ENCODE results near the gene APOH. TPM values are rescaled to one million over a fixed set of nuclear protein-coding genes. Genes with fewer than 3 reads are reported as not detected.

APOH gene
- total RNA-seq, 2 donors from 2014 or later, result 0.32 to 0.34 TPM

DNA sequence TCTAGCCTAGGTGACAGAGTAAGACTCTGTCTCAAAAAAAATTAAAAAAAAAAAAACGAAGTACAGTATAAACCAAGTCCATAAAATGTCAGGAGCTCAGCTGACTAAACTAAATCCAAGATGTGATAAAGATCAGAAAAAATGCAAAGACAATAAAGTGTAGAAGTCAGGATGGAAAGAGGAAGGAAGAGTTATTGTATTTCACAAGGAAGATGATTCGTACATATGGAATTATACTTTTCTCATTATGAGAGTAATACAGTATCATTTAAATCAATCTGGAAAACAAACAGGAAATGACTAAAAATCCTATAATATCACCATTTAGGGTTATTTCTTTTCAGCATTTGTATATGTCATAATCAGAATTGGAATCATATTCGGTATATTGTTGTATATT, 11.4 kb upstream of the APOH start:
- intact Hi-C loops (cut with DNase I), result no loop called here
- DNase-seq, result no peak
- ATAC-seq, result no peak

DNA sequence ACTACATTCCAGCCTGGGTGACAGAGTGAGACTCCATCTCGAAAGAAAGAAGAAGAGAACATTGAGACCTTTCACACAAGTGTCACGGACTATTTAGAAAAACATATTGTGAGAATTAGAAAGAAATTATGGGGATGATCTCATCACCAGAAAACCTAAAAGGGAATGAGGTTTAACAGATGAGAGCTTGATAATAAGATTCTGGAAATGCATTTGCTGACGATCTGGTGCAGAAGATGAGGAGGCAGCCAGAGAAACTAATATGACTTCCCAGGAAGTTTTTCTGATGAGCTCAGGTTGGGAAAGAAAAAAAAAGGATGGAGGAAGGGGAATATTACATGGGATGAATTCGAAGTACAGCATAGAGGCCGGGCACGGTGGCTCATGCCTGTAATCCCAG, 10.8 kb upstream of the APOH start:
- ATAC-seq, result no peak
- intact Hi-C loops (cut with DNase I), result no loop called here

DNA sequence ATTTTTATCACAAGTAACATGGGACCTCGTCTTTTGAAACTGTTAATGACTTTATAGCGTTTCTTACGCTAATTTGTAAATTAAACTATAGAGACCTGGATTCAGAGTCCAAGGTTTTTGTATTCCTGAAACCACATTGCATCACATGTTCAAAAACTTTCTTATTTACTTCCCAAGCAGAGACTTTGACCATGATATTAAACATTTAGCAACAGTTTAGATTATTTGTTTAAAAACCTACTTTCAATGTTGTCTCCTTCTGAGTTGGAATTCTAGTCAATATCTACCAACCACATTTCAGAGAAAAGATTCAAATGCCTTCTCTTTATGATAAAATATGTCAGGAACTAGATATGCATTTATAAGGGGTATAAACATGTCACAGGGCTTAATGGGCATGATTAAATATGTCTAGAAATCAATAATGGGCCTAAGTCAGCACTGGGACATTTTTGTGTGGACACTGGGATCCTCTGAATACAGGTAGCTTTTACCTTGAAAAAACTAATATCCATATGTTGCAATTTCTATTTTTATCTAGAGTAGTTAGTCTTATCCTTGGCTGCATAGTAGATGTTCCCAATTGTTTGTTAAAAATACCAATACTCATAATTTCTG, 6.3 kb upstream of the APOH start:
- ATAC-seq (no peak), DNase-seq (no peak)
- intact Hi-C loops (cut with DNase I), result no loop called here

More for the DNA sequence above, 10.8 kb upstream of the APOH start:
- DNase-seq, result no peak

GRCh38 chr17:66234611-66235010, 5.4 kb upstream of the APOH start:
- ATAC-seq, result no peak
- intact Hi-C loops (cut with DNase I), result no loop called here
- no peak for DNase-seq

DNA sequence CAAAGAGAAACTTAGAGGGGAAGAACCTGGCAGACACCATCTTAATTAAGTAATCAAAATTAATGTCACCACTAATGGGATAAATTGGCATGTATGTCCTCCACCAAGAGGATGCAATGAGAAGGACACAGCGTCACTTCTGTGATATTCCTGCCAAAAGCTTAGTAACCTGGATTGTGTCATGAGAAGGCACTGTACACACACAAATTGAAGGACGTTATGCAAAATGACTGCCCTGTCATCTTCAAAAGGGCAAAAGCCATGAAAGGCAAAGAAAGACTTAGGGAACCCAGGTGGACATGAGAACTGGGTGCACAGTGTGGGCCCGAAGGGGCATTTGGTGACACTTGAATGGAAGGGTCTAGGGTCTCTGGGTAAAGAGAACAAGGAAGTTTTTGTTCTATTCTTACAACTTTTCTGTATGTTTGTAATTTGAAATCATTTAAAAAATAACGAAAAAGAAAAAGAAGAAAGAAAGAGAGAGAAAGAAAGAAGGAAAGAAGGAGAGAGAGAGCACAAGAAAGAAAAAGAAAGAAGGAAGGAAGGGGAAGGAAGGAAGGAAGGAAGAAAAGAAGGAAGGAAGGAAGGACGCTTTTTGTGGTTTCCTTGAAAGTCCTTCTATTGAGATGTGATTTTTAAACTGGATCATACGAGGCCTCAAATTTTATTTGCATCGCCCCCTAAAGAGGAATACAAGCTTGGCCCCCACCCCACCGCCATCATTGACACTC, 4.0 kb upstream of the APOH start:
- DNase-seq (no peak), ATAC-seq (no peak)
- intact Hi-C loops (cut with DNase I), result no loop called here

- ATAC-seq, result no peak
- intact Hi-C loops (cut with DNase I), result no loop called here
- DNase-seq, result no peak
Observed at GRCh38 chr17:66230922-66231591, 1.8 kb upstream of the APOH start.

GRCh38 chr17:66229783-66230538, 746 bp upstream of the APOH start:
- DNase-seq (no peak), ATAC-seq (no peak)
- intact Hi-C loops (cut with DNase I), result no loop called here

GRCh38 chr17:66227212-66228045, 1.8 kb downstream of the APOH start:
- no peak for DNase-seq
- intact Hi-C loops (cut with DNase I), result no loop called here
- no peak for ATAC-seq

DNA sequence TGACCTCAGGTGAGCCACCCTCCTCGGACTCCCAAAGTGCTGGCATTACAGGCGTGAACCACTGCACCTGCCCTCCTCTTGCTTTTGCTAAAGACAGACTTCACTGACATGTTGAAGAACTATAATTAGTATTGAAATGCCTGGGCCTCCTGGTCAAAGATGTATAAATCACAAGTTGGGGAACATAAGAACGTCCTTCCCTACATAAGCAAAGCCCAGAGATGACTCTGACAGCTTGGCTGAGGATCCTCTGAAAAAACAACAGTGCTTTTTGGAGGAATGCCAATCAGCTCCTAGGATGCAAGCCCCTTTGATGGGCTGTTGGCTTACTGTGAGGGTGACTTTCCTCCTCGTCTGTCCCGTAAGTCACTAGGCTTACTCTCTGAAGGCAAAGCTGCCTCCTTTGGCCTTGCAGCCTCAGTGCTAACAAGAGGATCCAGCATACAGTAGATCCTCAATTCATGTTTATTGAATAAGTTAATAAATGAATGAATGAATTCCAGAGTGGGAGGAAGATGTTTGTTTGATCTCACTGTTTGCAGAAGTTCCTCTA, 6.3 kb downstream of the APOH start:
- intact Hi-C loops (cut with DNase I), result no loop called here
- no peak for ATAC-seq

DNA sequence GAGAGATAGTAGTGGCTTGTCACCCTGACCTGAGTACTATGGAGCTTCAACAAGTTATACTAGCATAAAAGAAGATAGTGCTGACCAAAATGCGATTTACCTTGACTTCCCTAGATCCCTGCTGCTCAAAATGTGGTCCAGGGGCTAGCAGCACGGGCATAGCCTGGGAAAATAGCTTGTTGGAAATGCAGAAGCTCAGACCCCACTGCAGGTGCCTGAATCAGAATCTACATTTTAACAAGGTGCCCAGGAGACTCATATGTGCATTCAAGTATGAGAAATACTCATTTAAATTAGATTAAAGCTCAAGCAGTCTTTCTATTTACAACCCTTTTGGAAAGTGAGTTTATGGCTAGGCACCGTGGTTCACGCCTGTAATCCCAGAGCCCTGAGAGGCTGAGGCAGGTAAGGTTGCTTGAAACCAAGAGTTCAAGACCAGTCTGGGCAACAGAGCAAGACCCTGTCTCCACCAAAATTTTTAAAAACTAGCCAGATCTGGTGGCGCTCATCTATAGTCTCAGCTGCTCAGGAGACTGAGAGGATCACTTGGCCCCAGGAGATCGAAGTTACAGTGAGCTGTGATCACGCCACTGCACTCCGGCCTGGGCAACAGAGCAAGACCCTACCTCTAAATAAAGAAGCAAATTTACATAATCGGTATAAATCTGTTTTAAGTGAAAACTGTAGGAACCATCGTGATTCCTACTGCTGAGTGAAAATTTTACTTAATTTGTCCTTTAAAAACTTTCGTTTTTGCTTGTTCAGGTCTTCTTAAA, 7.3 kb downstream of the APOH start:
- intact Hi-C loops (cut with DNase I), result no loop called here
- ATAC-seq (no peak), DNase-seq (no peak)

More for the DNA sequence above, 6.3 kb downstream of the APOH start:
- no peak for DNase-seq

- ATAC-seq (no peak), DNase-seq (no peak)
- intact Hi-C loops (cut with DNase I), result no loop called here
Observed at GRCh38 chr17:66221343-66221742, 7.9 kb downstream of the APOH start.

DNA sequence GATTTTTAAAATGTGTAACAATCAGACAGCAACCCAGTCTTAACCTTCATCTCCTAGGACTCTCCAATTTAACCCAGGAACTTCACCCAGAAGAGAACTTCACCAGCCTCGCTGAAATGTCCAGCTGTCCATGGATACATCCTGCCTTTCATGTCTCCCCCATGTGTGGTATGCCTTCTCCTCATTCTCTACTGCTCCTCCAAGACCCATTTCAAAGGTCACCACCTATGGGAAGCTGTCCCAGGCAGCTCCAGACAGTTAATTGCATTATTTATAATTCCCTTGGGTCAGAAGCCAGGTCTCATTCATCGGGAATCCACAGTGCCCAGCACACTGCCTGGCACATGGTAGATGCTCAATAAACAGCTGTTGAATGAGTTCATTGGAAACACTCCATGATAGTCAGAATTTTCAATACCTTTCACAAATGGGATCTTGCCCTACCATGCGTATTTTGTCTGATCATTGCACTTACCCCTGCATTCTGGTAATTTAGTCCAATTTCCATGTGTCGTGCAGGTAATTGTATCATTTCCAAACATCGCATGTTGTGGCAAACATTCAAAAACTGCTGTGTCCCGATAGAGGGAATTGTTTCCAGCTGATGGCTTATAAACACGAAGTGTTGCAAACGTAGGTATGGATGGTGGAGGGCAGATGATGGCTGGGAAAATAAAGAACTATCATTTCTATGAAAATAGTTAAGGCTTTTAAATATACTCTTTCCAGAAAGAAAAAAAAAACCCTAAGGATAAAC, 9.0 kb downstream of the APOH start:
- intact Hi-C loops (cut with DNase I), result no loop called here
- ATAC-seq (no peak), DNase-seq (no peak)

DNA sequence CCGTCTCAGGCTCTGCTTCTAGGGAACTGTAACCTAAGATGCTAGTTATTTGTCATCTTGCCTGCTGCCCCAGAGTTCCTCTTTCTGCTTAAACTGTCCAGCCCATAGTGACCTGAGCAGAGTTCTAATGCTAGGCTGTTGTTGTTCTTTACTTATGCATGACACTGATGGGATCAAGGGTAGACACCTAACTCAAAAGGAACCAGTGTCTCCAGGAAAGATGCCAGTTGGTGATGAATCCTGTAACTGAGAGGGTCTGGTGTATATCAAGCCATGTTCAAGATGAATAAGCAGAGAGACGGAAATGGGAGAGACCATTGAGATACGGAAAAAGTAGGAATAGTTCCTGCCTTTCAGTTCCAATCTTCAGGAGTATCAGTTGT, 13.7 kb downstream of the APOH start:
- ATAC-seq (no peak), DNase-seq (no peak)
- intact Hi-C loops (cut with DNase I), result no loop called here

- ATAC-seq (no peak), DNase-seq (no peak)
- intact Hi-C loops (cut with DNase I), result no loop called here
Observed at GRCh38 chr17:66214884-66215528, 14.2 kb downstream of the APOH start.

DNA sequence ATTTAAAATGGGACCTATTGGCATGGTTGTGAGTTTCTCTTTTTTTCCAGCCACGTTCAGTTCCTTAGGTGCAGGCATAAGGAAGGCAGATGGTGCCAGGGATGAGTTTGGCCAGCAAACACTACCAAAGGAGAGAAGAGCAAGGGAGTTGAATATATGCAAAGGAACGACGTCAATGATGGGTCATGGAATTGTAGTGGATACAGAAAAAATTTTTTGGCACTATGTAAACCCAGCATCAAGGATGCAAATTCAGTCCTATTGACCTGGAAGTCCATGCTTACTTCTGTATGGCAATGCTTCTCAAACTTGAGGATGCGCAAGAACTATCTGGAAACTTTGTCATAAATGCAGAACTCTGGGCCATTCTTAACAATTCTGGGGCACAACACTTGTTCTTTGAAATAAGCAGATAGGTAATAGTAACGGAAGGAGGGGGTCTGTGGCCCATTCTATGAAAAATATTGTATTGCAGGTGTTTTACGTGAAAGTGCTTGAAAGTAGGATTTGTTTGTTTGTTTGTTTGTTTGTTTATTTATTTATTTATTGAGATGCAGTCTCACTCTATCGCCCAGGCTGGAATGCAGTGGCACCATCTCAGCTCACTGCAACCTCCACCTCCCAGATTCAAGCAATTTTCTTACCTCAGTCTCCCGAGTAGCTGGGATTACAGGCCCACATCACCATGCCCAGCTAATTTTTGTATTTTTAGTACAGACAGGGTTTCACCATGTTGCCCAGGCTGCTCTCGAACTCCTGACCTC, 18.0 kb downstream of the APOH start:
- ATAC-seq (no peak), DNase-seq (no peak)
- intact Hi-C loops (cut with DNase I), result no loop called here

DNA sequence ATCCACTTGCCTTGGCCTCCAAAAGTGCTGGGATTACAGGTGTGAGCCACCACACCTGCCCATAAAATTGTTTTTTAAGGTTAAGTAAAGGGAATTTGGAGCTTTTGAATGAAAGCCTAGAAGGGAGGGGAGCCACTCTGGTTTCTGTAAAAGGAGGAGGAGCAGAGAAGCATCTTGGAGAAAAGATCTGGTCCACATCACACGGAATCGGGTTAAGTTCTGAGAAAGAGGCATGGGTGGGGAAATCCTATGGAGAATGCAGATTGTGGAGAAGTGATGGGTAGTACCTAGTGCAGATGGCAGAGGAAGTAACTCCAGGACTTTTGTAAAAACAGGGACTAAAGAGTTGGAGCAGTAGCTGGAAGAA, 19.0 kb downstream of the APOH start:
- intact Hi-C loops (cut with DNase I), result no loop called here
- ATAC-seq, result no peak
- no peak for DNase-seq

All from left cardiac atrium (tissue), 4 donors.